GM21825 (cell line): ENCODE data around the gene DCTN1.

Experiments used
- ATAC-seq: cut with Tn5 transposase; IDR thresholded peaks from one replicate; pipeline ENCODE4 v1.9.1; 2021; ENCODE audit warnings: mild to moderate bottlenecking, moderate library complexity; ENCODE audit not compliant: unreplicated experiment

The DCTN1 gene

DNA sequence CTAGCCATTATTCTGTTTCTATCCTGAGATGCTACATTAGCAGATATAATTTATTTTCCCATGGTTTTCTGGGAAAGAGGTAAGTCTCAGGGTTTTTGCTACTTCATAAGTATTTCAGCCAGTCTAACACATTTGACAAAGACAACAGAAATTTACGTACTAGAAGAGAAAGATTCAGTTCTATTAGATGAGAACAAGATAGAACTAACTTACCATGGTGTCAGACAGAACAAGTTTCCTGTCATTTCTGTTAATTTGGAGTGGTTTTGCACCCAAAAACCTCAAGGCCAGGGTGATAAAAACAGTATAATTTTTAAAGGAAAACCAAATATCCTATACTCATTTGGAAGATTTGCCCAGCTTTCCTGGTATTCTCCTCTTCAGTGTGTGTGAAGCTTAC is 52.5 kb downstream of the DCTN1 start:
- no peak for ATAC-seq

DNA sequence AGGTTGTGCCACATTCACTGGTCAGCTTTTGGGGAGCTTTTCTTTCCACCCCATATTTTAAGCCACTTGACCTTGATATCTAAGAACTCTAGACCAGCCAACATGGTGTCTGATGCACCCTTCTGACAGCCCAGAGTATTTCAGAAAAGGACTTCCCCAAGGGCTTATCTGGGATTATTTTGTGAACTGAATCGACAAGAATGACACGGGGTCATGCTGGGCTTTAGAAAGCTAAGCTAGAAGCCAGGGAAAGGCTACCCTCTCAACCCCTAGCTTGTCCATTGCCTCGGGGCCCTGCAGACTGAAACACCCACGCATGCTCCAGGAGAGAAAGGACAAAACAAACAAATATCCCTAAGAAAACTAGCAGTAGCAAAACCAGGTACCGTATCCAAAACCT is 52.9 kb downstream of the DCTN1 start:
- no peak for ATAC-seq

GRCh38 chr2:74325815-74326214 is 54.3 kb downstream of the DCTN1 start:
- ATAC-seq = no peak

DNA sequence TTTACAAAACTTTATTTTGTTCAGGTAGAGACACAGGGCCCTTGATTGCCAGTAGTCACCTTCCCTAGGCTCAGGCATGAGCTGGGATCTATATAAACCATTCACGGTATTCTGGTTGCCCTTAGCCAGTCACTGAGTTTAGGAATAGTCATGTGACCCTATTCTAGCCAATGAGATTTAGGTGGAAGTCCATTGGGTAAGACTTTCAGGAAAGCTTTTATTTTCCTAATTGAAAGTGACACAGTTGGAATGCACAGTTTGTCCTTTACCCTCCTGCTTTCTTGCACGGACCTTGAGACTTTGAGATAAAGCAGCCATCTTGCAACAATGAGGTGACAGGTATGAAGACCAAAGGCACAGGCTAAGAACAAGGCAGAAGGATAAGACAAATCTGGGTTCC is 58.4 kb downstream of the DCTN1 start:
- no peak for ATAC-seq

DNA sequence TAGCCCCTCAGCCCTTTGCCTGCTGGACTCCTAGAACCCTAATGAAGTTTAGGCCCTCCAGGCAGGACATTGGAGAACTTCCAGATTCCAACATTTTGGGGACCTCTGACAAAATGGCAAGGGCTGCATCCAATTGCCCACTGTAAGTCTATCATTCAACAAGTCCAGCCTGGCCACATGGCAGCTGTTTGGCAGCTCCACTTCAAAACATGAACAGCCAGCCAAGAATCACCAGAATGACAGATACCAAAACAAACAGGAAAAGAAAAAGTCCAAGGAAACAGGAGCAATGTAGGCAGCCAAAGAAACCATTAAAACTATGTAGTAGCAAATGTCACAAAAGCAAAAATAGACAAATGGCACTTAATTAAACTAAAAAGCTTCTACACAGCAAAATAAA is 62.4 kb downstream of the DCTN1 start:
- ATAC-seq = no peak

- no peak for ATAC-seq
Observed at GRCh38 chr2:74316627-74317295, 63.4 kb downstream of the DCTN1 start.

GRCh38 chr2:74314107-74314506 is 66.0 kb downstream of the DCTN1 start:
- no peak for ATAC-seq

GRCh38 chr2:74313497-74313896 is 66.6 kb downstream of the DCTN1 start:
- no peak for ATAC-seq

DNA sequence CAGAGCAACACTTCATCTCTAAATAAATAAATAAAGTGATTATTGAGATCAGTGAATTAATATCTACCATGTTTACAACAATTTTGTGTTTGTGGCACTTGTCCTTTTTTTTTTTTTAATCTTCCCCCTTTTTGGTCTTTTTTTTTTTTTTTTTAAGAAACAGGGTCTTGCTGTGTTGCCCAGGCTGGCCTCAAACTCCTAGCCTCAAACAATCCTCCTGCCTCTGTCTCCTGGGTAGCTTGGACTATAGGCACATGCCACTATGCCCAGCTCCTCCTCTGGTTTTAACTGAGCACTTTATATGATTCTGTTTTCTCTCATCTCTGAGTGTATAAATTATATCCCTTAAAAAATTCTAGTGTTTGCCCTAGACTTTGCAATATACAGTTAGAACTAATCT is 67.2 kb downstream of the DCTN1 start:
- no peak for ATAC-seq
